Activated CD4-positive, alpha-beta T cell treated with anti-CD3 and anti-CD28 coated beads, Interleukin-2, amount 10 ng/mL, durations not matched to agents 24 days and 14 days (primary cell): Measurements from ENCODE around the gene SRBD1. TPM values are rescaled to one million over a fixed set of nuclear protein-coding genes. Genes with fewer than 3 reads are reported as not detected.
A peak's percentile ranks its signal among the peaks of the same experiment; 100 is the strongest.

Experiments
- DNase-seq: peaks from one replicate; pipeline ENCODE4 v3.0.0; 2022
- H3K27ac Mint-ChIP-seq: one replicate; pipeline ENCODE4 v1.8.0; 2022; ENCODE audit warnings: mild to moderate bottlenecking, mixed read lengths
- H3K27me3 Mint-ChIP-seq: one replicate; pipeline ENCODE4 v1.8.0; 2022; ENCODE audit warnings: mixed read lengths
- H3K36me3 Mint-ChIP-seq: one replicate; pipeline ENCODE4 v1.8.0; 2022; ENCODE audit warnings: low read depth, mild to moderate bottlenecking, mixed read lengths
- H3K4me1 Mint-ChIP-seq: one replicate; pipeline ENCODE4 v1.8.0; 2021; ENCODE audit warnings: mixed read lengths
- H3K4me3 Mint-ChIP-seq: one replicate; pipeline ENCODE4 v1.8.0; 2022; ENCODE audit warnings: mild to moderate bottlenecking, moderate library complexity, mixed read lengths
- H3K9me3 Mint-ChIP-seq: one replicate; pipeline ENCODE4 v1.8.0; 2021; ENCODE audit warnings: mixed read lengths
- intact Hi-C: fragments of 100-400 bp; cut with micrococcal nuclease; formaldehyde crosslinking; loops from one replicate; pipeline ENCODE4 v1.15.1; 2023
- total RNA-seq: library from RNA; stranded (reverse); gene quantifications from 2 replicates; pipeline ENCODE4 v1.2.3, GENCODE V29; 2022

Gene SRBD1
- 14.5 and 18.9 TPM in 2 replicates for total RNA-seq

- DNase-seq = peak; percentile 97
- intact Hi-C loops = loop anchor here (2.0 kb wide), 1 partner anchor 40 kb away; the partner anchor contains the start of gene PRKCE
- Mint-ChIP-seq H3K4me3 (peak within 1 kb of the TSS; percentile 97), H3K4me1 (peaks cover 16% of the 10 kb centered on the region), H3K9me3 (no peaks in the 10 kb centered on the region), H3K27ac (peak within 1 kb of the TSS; percentile 95), H3K36me3 (no peaks in the 10 kb centered on the region), H3K27me3 (no peaks in the 10 kb centered on the region)
Measured at GRCh38 chr2:45611020-45611859, at the start of gene SRBD1. Gene SRBD1, minus strand, starts transcription at chr2:45611267. Its CDS starts 5,826 bp downstream, at chr2:45605441.

GRCh38 chr2:45654250-45654649 is 43.2 kb upstream of the SRBD1 start:
- Mint-ChIP-seq H3K27me3 (peaks cover 12% of the 10 kb centered on the region), H3K9me3 (no peaks in the 10 kb centered on the region), H3K4me3 (peak overlapping the region; percentile 0), H3K27ac (no peak overlapping the region), H3K36me3 (peaks cover 2% of the 10 kb centered on the region), H3K4me1 (peaks cover 25% of the 10 kb centered on the region)
- intact Hi-C loops = no loop called here
- no peak for DNase-seq

GRCh38 chr2:45653122-45653913 is 42.3 kb upstream of the SRBD1 start:
- no peak for DNase-seq
- intact Hi-C loops = no loop called here
- peak overlapping the region; percentile 81 for H3K4me3 Mint-ChIP-seq

GRCh38 chr2:45652090-45653031 is 41.3 kb upstream of the SRBD1 start:
- Mint-ChIP-seq H3K4me1 (peaks cover 28% of the 10 kb centered on the region), H3K36me3 (peaks cover 2% of the 10 kb centered on the region), H3K27ac (peak overlapping the region; percentile 75), H3K9me3 (no peaks in the 10 kb centered on the region), H3K4me3 (peak overlapping the region; percentile 81), H3K27me3 (peaks cover 13% of the 10 kb centered on the region)
- DNase-seq = peak; percentile 79
- intact Hi-C loops = no loop called here

More at GRCh38 chr2:45653122-45653913, 42.3 kb upstream of the SRBD1 start:
- Mint-ChIP-seq H3K9me3 (no peaks in the 10 kb centered on the region), H3K27ac (no peak overlapping the region), H3K27me3 (peaks cover 13% of the 10 kb centered on the region), H3K36me3 (peaks cover 2% of the 10 kb centered on the region), H3K4me1 (peaks cover 27% of the 10 kb centered on the region)

GRCh38 chr2:45651415-45652089 is 40.5 kb upstream of the SRBD1 start, which contains the start of gene PRKCE:
Gene PRKCE, plus strand, starts transcription at chr2:45651675.
- Mint-ChIP-seq H3K27me3 (peaks cover 15% of the 10 kb centered on the region), H3K9me3 (no peaks in the 10 kb centered on the region), H3K27ac (peak within 1 kb of the TSS; percentile 100), H3K36me3 (peaks cover 2% of the 10 kb centered on the region), H3K4me1 (peaks cover 28% of the 10 kb centered on the region), H3K4me3 (peak within 1 kb of the TSS; percentile 100)
- DNase-seq = no peak
- intact Hi-C loops = loop anchor here (2.0 kb wide), 1 partner anchor 41 kb away; the partner anchor contains the start of gene SRBD1

- peaks cover 15% of the 10 kb centered on the region for H3K27me3 Mint-ChIP-seq
- H3K4me3 Mint-ChIP-seq = peak overlapping the region; percentile 100
- peaks cover 28% of the 10 kb centered on the region for H3K4me1 Mint-ChIP-seq
- peak; percentile 98 for DNase-seq
- peaks cover 2% of the 10 kb centered on the region for H3K36me3 Mint-ChIP-seq
- H3K9me3 Mint-ChIP-seq = no peaks in the 10 kb centered on the region
- intact Hi-C loops = loop anchor here (1.0 to 2.0 kb wide), 2 partner anchors 40 to 83 kb away; partner anchors contain the start of gene SRBD1
- peak overlapping the region; percentile 100 for H3K27ac Mint-ChIP-seq
Measured at GRCh38 chr2:45650851-45651414, 39.9 kb upstream of the SRBD1 start.

- peak; percentile 83 for DNase-seq
- peaks cover 19% of the 10 kb centered on the region for H3K27me3 Mint-ChIP-seq
- peak overlapping the region; percentile 87 for H3K27ac Mint-ChIP-seq
- peaks cover 2% of the 10 kb centered on the region for H3K36me3 Mint-ChIP-seq
- H3K4me3 Mint-ChIP-seq = peak overlapping the region; percentile 100
- intact Hi-C loops = loop anchor here (1.0 to 10.0 kb wide), 3 partner anchors 39 to 195 kb away; partner anchors contain the start of gene SRBD1
- peaks cover 28% of the 10 kb centered on the region for H3K4me1 Mint-ChIP-seq
- no peaks in the 10 kb centered on the region for H3K9me3 Mint-ChIP-seq
Measured at GRCh38 chr2:45649858-45650811, 39.1 kb upstream of the SRBD1 start.

GRCh38 chr2:45649462-45649857 is 38.4 kb upstream of the SRBD1 start:
- intact Hi-C loops = loop anchor here (10.0 kb wide), 1 partner anchor 195 kb away; no protein-coding TSS in a partner anchor
- H3K4me3 Mint-ChIP-seq = peak overlapping the region; percentile 100

GRCh38 chr2:45648636-45649035 is 37.6 kb upstream of the SRBD1 start:
- Mint-ChIP-seq H3K4me3 (no peak overlapping the region), H3K4me1 (peaks cover 27% of the 10 kb centered on the region), H3K27ac (no peak overlapping the region), H3K9me3 (no peaks in the 10 kb centered on the region), H3K27me3 (peaks cover 25% of the 10 kb centered on the region), H3K36me3 (peaks cover 2% of the 10 kb centered on the region)
- DNase-seq = no peak
- intact Hi-C loops = loop anchor here (10.0 kb wide), 1 partner anchor 196 kb away; no protein-coding TSS in a partner anchor

More at GRCh38 chr2:45649462-45649857, 38.4 kb upstream of the SRBD1 start:
- DNase-seq = no peak
- peaks cover 19% of the 10 kb centered on the region for H3K27me3 Mint-ChIP-seq
- H3K27ac Mint-ChIP-seq = peak overlapping the region; percentile 72
- H3K36me3 Mint-ChIP-seq = peaks cover 2% of the 10 kb centered on the region
- H3K4me1 Mint-ChIP-seq = peaks cover 28% of the 10 kb centered on the region
- H3K9me3 Mint-ChIP-seq = no peaks in the 10 kb centered on the region

- intact Hi-C loops = loop anchor here (10.0 kb wide), 1 partner anchor 197 kb away; no protein-coding TSS in a partner anchor
Measured at GRCh38 chr2:45647986-45648520, 37.0 kb upstream of the SRBD1 start.

GRCh38 chr2:45647356-45647755 is 36.3 kb upstream of the SRBD1 start:
- H3K9me3 Mint-ChIP-seq = no peaks in the 10 kb centered on the region
- H3K36me3 Mint-ChIP-seq = peaks cover 2% of the 10 kb centered on the region
- no peak overlapping the region for H3K27ac Mint-ChIP-seq
- intact Hi-C loops = loop anchor here (10.0 kb wide), 1 partner anchor 197 kb away; no protein-coding TSS in a partner anchor
- peaks cover 23% of the 10 kb centered on the region for H3K4me1 Mint-ChIP-seq
- peaks cover 26% of the 10 kb centered on the region for H3K27me3 Mint-ChIP-seq
- H3K4me3 Mint-ChIP-seq = no peak overlapping the region
- DNase-seq = no peak

More at GRCh38 chr2:45647986-45648520, 37.0 kb upstream of the SRBD1 start:
- peaks cover 2% of the 10 kb centered on the region for H3K36me3 Mint-ChIP-seq
- H3K4me1 Mint-ChIP-seq = peaks cover 30% of the 10 kb centered on the region
- no peak for DNase-seq
- H3K27ac Mint-ChIP-seq = no peak overlapping the region
- H3K4me3 Mint-ChIP-seq = no peak overlapping the region
- H3K9me3 Mint-ChIP-seq = no peaks in the 10 kb centered on the region
- peaks cover 27% of the 10 kb centered on the region for H3K27me3 Mint-ChIP-seq
